Endothelial cell of umbilical vein (primary cell): ENCODE results near the gene VPS8. TPM values are rescaled to one million over a fixed set of nuclear protein-coding genes. Genes with fewer than 3 reads are reported as not detected.

Experiments used
- BruUV-seq: library from RNA; stranded (reverse); fragments of 400-500 nt; replicated peaks from 2 replicates; lab custom pipeline; 2021; lab: Mats Ljungman, UMichigan
- CTCF ChIA-PET: fragments of 300-600, 350-600 bp; sonication (Branson Sonifier 250); formaldehyde crosslinking; loops from one replicate; lab custom pipeline; 2021; ENCODE audit warnings: antibody characterized with exemption, inconsistent platforms; lab: Charles Lee
- POLR2A ChIA-PET: fragments of 300-600, 350-600 bp; sonication (Branson Sonifier 250); formaldehyde crosslinking; loops from one replicate; lab custom pipeline; 2021; ENCODE audit warnings: antibody characterized with exemption, inconsistent platforms; lab: Charles Lee
- DNase-seq: peaks from one replicate; pipeline ENCODE4 v3.0.0-alpha.2; 2011; ENCODE audit warnings: low read depth, low spot score
- FAIRE-seq: peaks from 2 replicates; lab custom pipeline; 2011; peaks lifted over from hg19 to GRCh38; lab: Jason Lieb, UNC
- H2AFZ ChIP-seq: 2 replicates; pipeline ENCODE4 v1.6.0; 2012; ENCODE audit warnings: low read depth, low read length, control low read depth, inconsistent platforms
- H3K27ac ChIP-seq: 2 replicates; pipeline ENCODE4 v1.5.1; 2011; ENCODE audit warnings: low read depth, mild to moderate bottlenecking, control low read depth, low read length, moderate library complexity; ENCODE audit not compliant: insufficient read depth
- H3K27me3 ChIP-seq, 2 experiments: 2 replicates each; pipeline versions ENCODE4 v1.6.0 to v1.6.1; 2011; ENCODE audit warnings: low read length in 2 of 2, mixed read lengths in 1 of 2; ENCODE audit not compliant: control insufficient read depth in 2 of 2, insufficient read depth in 2 of 2
- H3K36me3 ChIP-seq, 2 experiments: 2 replicates in 1 of 2; 3 replicates in 1 of 2; pipeline ENCODE4 v1.5.1; 2011; ENCODE audit warnings: low read length in 2 of 2, mild to moderate bottlenecking in 1 of 2, moderate library complexity in 1 of 2; ENCODE audit not compliant: control insufficient read depth in 2 of 2, insufficient read depth in 2 of 2; ENCODE audit errors: extremely low read depth in 1 of 2
- H3K4me1 ChIP-seq: 3 replicates; pipeline ENCODE4 v1.5.1; 2011; ENCODE audit warnings: mild to moderate bottlenecking, low read length; ENCODE audit not compliant: control insufficient read depth, insufficient read depth; ENCODE audit errors: extremely low read depth
- H3K4me2 ChIP-seq: 2 replicates; pipeline ENCODE4 v1.6.1; 2011; ENCODE audit warnings: low read length, control low read depth, mixed read lengths; ENCODE audit not compliant: insufficient read depth
- H3K4me3 ChIP-seq, 3 experiments: fragments of 200-600 bp in 1 of 3; sonication (generic), shearing (Covaris generic) in 1 of 3; replicated peaks in 1 of 3; 2 replicates each; pipeline ENCODE4 v1.5.1; 2011 to 2016; ENCODE audit warnings: control low read depth in 3 of 3, low read length in 3 of 3, mild to moderate bottlenecking in 2 of 3, inconsistent platforms in 1 of 3, low read depth in 1 of 3, moderate library complexity in 1 of 3; ENCODE audit not compliant: insufficient read depth in 1 of 3
- H3K79me2 ChIP-seq: 2 replicates; pipeline ENCODE4 v1.6.0; 2012; ENCODE audit warnings: low read length, inconsistent platforms; ENCODE audit not compliant: control insufficient read depth, insufficient read depth
- H3K9ac ChIP-seq: replicated peaks from 2 replicates; pipeline ENCODE3; 2011; ENCODE audit warnings: low read length, control low read depth; ENCODE audit not compliant: insufficient read depth; ENCODE audit errors: extremely low read depth
- H3K9me1 ChIP-seq: replicated peaks from 3 replicates; pipeline ENCODE4 v1.6.0; 2011; ENCODE audit warnings: mild to moderate bottlenecking, low read length; ENCODE audit not compliant: control insufficient read depth, insufficient read depth; ENCODE audit errors: extremely low read depth
- H3K9me3 ChIP-seq: replicated peaks from 2 replicates; pipeline ENCODE4 v1.5.1; 2012; ENCODE audit warnings: low read length, inconsistent platforms; ENCODE audit not compliant: control insufficient read depth, insufficient read depth
- H4K20me1 ChIP-seq: replicated peaks from 2 replicates; pipeline ENCODE3; 2011; ENCODE audit warnings: mild to moderate bottlenecking, low read length; ENCODE audit not compliant: control insufficient read depth, insufficient read depth; ENCODE audit errors: extremely low read depth
- CTCF ChIP-seq, 2 donors: IDR thresholded peaks; 1 replicate in 1 of 2; 2 replicates in 1 of 2; pipeline ENCODE4 v1.5.1; 2011; ENCODE audit warnings: low read length in 2 of 2, mild to moderate bottlenecking in 2 of 2, moderate library complexity in 2 of 2, control low read depth in 1 of 2, inconsistent platforms in 1 of 2, low read depth in 1 of 2; ENCODE audit not compliant: insufficient read depth in 1 of 2; ENCODE audit errors: extremely low read depth in 1 of 2
- EZH2 ChIP-seq: IDR thresholded peaks from 2 replicates; pipeline ENCODE4 v1.6.1; 2012; ENCODE audit warnings: borderline replicate concordance, low read depth, mild to moderate bottlenecking, moderate library complexity, low read length, inconsistent platforms; ENCODE audit not compliant: severe bottlenecking
- FOS ChIP-seq: IDR thresholded peaks from 2 replicates; pipeline ENCODE4 v1.6.1; 2011; ENCODE audit warnings: mild to moderate bottlenecking, low read length, moderate library complexity, borderline replicate concordance; ENCODE audit not compliant: insufficient read depth
- GATA2 ChIP-seq: IDR thresholded peaks from 2 replicates; pipeline ENCODE4 v1.7.0; 2011; ENCODE audit warnings: low read depth, mild to moderate bottlenecking, moderate library complexity, mixed read lengths, low read length; ENCODE audit not compliant: insufficient read length, insufficient read depth
- JUN ChIP-seq: IDR thresholded peaks from 2 replicates; pipeline ENCODE4 v1.6.1; 2011; ENCODE audit warnings: borderline replicate concordance, low read depth; ENCODE audit not compliant: insufficient read length, insufficient read depth
- MAX ChIP-seq: IDR thresholded peaks from 2 replicates; pipeline ENCODE4 v1.6.1; 2011; ENCODE audit not compliant: insufficient read depth, insufficient read length
- MYC ChIP-seq: IDR thresholded peaks from one replicate; pipeline ENCODE4 v1.6.1; 2011; ENCODE audit warnings: mild to moderate bottlenecking, low read depth, low read length
- POLR2A ChIP-seq: IDR thresholded peaks from 2 replicates; pipeline ENCODE4 v1.6.1; 2012; ENCODE audit warnings: low read depth, mild to moderate bottlenecking, control low read depth, low read length
- POLR2AphosphoS5 ChIP-seq: IDR thresholded peaks from 2 replicates; pipeline ENCODE4 v1.6.1; 2012; ENCODE audit warnings: low read depth, mild to moderate bottlenecking, control low read depth, low read length, moderate library complexity; ENCODE audit not compliant: insufficient read depth
- dilution Hi-C: fragments of 300-500 bp; cut with MboI; formaldehyde crosslinking; loops from one replicate; pipeline ENCODE4 v1.15.0; 2019; ENCODE audit warnings: low sequenced_read_pairs; ENCODE audit not compliant: extremely low pct_ligation_motif_present
- intact Hi-C: fragments of 100-400 bp; cut with micrococcal nuclease; formaldehyde crosslinking; loops from one replicate; pipeline ENCODE4 v1.10.0; 2022
- polyA plus RNA-seq, 4 experiments: library from polyadenylated mRNA; depleted of rRNA in 3 of 4; stranded (reverse) in 3 of 4; unstranded in 1 of 4; fragments of >200 nt; gene quantifications; 2 replicates each; pipeline versions ENCODE4 v1.2.1 to v1.2.3, GENCODE V29; 2011 to 2012; ENCODE audit warnings: missing spikeins in 1 of 4
- total RNA-seq: library from RNA; stranded (reverse); gene quantifications from 2 replicates; pipeline ENCODE4 v1.2.3, GENCODE V29; 2021

VPS8 gene
- total and polyA plus RNA-seq, 2 donors (not counting 3 experiments of a cell fraction or from before 2014, with no cell fraction given), result 13.7 to 51.6 TPM

GRCh38 chr3:185076219-185076618, 264.3 kb downstream of the VPS8 start:
- H3K27me3 ChIP-seq, result no peaks in the 10 kb centered on the region
- DNase-seq (no peak), FAIRE-seq (no peak)
- H2AFZ ChIP-seq, result no peak overlapping the region
- H3K27ac ChIP-seq, result no peak overlapping the region
- no peaks in the 10 kb centered on the region for H4K20me1 ChIP-seq
- BruUV-seq, result no TSS peak
- no peak for TF ChIP-seq MAX
- no peak for TF ChIP-seq POLR2A
- no peak for TF ChIP-seq JUN
- no peak for TF ChIP-seq MYC
- no peak for TF ChIP-seq EZH2
- TF ChIP-seq FOS, result no peak
- no peak for TF ChIP-seq CTCF (IDR thresholded peaks at IDR 0.05; ENCODE audit: extremely low read depth in 1 of 2, insufficient read depth in 1 of 2, low read depth in 1 of 2, low read length in 2 of 2)
- no peak for TF ChIP-seq GATA2
- no peak for TF ChIP-seq POLR2AphosphoS5
- ChIA-PET POLR2A (no interaction called here), CTCF (no interaction called here)
- H3K4me2 ChIP-seq, result no peak overlapping the region
- H3K4me1 ChIP-seq, result no peaks in the 10 kb centered on the region
- H3K9ac ChIP-seq, result no peak overlapping the region
- no peaks in the 10 kb centered on the region for H3K9me3 ChIP-seq
- no peaks in the 10 kb centered on the region for H3K36me3 ChIP-seq
- intact Hi-C loops, result no loop called here
- dilution Hi-C loops, result no loop called here
- H3K4me3 ChIP-seq, result no peak overlapping the region
- H3K9me1 ChIP-seq, result no peaks in the 10 kb centered on the region
- no peaks in the 10 kb centered on the region for H3K79me2 ChIP-seq
